ENCODE results near the gene GRIK4.

GRIK4 gene

DNA sequence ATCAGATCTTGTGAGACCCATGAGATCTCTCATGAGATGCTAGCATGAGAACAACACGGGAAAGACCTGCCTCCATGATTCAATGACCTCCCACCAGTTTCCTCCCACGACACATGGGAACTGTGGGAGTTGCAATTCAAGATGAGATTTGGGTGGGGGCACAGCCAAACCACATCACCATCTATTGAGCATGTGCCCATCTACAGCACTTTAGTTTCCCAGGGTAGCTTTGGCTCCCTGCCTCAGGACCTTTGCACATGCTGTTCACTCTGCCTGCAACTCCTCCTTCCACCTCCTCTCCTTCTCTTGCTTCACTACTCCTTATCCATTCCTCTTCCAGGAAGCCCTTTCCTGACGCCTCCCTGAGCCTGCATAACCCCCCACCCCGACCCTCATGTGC, 17.2 kb downstream of the GRIK4 start:
- DNase-seq = no peak

DNA sequence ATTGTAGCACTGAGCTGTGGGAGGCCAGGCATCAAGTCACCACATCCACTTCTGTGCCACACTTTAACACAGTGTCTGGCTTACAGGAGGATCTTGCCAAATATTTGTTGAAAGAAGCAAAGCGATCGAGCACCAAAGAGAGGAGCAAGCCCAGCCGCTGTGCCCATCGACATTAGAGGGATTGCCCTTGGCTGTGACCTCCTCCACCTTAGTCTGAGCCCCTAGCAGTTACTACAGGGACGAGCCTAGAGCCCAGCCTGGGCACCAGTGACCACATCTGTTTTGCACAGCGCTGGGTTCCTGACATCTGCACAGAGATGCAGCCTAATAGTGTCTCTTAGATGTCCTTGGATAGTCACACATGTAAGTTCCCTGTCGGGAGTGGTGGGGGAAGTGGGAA, 17.7 kb downstream of the GRIK4 start:
- DNase-seq = no peak

DNA sequence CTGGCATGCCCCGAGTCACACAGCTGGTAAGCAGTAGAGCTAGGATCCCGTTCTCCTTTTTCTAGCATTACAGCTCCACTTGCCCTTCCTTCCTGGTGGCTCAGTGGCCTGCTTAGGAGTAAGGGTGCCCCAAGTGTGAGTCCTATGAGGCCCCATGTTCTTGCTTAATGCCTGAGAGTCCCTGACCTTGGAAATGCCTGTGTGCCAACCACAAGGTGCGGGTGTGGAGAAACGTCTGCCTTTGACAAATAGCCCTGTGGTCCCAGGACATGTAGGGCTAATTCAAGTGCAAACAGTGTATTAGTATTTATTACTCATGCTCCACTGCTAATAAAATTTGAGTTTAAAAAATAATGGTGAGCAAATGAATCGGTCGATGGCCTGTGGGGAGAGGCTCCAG, 18.4 kb downstream of the GRIK4 start:
- no peak for DNase-seq

DNA sequence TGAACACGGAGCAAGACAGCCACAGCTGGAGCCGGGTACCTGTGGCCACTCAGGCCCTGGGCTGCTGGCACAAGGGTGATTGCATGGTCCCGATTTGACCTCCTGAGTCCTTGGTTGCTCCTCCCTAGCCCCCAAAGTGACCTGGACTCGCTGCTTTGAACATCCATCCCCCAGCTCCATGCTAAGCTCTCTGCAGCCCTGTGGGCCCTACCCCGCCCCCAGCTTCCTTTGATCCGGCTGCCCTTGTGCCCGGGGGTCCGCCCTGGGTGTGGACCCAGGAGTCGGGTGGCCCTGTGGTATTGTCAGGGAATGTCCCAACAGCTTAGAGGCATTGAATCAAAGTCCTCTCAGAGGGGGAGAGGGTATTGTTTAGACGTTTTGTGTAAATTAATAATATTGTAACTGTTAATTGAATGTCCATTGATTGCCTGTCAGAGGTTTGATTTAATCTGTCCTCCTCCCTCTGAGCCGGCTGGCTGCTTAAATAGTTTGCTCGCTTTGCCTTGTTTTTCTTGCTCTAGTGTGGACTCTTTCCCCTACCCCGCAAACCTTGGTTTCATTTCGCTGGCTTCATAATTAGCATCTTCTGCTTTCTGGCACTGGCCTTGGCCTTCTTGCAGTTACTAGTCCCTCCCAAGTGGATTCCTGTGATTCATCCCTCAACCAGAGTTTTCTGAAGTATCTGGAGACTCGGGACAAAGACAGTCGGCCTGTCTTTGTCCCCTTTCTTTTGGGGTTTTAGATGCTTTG, 20.7 kb downstream of the GRIK4 start:
- no peak for DNase-seq

DNA sequence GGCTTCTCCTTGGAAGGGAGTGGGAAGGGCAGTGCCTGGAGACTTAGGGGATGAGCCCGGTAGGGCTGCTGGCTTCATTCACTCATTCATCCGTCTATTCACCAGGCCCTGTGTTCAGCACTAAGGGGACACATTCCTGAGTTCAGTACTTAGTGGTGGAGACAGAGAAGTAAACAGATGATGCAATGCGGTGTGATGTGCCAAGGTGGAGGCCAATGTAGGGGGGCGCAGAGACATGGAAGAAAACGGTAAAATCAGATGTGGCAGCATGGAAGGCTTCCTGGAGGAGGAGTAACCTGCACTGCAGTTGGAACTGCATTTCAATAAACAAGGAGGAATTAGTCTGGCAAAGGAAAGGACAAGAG, 21.3 kb downstream of the GRIK4 start:
- no peak for DNase-seq

DNA sequence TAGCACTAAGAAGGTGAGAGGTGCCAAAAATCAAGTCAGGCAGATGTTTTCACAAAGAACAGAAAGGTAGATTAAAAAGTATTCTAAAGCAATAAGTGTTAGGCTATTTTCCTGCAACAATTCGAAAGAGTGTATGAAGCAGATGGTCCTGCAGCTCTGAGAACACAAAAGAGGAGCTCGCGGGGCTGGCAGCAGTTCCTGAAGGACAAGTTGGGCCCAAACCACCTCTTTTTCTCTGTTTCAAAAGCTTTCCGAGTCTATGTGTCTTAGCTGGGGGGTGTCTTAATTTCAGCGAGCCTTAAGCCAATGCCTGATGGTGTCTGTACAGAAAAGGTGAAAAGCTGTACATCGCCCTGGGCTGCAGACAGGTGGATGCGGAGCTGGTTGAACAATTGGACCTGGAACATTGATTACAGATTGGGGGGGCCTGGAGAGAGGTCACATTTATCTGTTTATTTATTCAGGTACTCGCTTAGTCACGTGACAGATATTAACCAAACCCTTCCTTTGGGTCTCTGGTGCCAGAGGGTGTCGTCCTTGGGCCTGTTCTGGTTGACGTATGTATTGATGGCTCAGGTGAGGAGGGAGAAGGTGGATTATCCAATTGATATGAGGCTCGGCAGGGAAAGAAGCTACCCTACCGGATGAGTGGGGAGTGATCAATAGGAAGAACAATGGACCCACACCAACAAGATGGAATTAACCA, 24.7 kb downstream of the GRIK4 start:
- DNase-seq = no peak

DNA sequence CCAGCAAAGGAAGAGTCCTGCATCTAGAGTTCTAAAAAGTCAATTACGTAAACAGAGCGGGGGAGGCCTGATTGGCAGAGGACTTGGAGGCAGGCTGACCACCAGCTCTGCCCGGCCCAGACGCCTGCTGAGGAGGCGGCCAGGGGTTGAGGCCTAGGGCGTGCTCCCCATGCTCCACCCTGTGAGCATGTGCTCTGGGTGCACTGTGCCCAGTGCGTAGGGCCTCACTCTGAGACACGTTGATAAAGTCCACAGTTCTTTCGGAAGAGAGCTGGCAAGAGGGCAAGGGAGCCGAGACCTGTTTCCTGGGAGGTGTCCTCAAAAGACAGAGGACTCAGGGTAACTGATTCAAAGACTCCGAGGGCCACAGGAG, 25.2 kb downstream of the GRIK4 start:
- DNase-seq = no peak

DNA sequence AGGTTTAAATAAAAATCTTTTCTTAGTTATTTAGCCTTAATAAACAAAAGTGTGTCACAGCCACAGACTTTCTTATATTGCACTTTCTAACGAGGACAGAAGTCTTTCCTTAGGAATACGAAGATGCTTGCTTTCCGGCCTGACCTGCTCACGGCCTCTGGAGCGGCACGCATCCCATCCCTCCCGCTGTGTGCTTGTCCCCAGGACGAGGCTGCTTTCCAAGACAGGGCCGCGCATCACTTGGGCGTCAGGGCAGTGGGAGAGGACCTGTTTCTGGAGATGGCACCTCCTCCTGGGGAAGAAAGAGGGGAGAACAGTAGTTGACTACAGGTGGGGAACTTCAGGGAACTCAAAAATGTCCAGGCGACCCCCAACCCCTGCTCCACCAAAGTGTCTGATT, 26.4 kb downstream of the GRIK4 start:
- DNase-seq = no peak

DNA sequence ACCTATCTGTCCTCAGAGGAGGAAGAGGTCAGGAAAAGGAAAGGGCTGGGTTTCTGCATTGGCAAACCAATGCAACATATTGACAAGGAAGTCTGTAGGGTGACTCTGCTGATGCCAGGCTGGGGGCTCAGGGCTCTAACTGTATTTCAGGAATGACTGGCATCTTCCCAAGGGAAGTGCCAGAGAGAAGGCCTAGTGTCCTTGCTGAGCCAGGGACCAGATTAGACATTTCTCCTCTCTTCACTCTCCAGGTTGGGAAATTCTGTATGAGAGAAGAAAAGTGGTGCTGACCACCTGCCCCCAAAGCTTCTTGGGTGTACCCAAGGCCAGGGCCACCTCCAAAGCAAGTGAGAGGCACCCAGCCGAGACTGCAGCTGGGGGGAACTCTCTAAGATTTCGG, 27.2 kb downstream of the GRIK4 start:
- no peak for DNase-seq

DNA sequence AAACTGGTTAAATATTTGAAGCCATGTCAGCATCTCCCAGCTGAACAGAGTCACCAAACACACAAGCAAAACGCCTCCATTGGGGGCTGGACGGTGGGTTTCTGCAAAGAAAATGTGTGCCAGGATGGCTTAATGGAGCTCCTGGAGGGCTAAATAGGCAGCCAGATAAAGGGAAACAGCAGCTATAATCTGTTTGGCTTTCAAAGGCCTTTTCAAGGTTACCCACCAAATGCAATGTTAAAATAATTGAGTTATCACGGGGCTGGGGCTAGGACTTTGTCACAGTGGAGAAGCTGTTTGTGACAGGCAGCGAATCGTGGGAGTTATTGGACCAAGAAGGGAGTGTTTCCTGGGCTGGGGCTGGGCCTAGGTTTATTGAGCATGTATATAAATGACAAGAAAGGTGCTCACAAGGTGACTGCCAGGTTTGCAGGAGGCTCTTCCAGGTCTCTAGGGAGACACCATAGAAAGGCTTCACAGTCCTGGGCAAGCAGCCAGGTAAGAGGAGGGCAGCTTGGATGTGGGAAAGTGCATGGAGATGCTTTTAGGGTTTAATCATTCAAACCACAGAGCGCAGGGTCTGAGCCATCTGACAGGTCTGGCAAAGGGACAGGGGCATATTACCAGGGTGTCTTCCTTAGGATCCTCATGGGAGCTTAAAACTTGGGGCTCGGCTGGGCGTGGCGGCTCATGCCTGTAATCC, 28.3 kb downstream of the GRIK4 start:
- no peak for DNase-seq

DNA sequence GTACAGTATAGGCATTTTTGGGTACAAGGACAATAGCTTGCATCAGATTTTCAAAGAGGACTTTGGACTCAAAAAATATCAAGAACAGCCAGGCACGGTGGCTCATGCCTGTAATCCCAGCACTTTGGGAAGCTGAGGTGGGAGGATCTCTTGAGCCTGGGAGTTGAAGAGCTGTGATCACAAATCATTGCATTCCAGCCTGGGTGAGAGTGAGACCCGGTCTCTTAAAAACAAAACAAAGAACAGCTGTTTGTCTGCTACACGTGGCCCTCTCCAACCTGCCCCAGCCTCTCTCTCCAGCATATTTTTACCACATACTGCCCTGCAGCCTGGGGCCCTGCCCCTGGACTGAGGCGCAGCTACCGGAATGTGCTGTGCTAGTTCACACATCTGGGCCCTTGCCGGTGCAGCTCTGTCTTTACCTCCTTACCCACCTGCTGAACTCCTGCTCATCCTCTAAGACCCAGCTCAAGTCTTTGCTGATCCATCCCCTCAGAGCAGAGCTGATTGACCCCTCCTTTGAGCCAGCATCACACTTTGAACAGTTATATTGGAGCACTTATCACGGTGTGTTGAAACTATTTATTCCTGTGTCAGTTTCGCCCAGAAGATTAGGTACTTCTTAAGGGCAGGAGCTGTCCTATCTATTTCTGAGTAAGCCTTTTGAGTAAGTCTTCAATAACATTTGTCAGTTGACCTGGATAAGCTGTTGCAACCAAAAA, 29.4 kb downstream of the GRIK4 start:
- DNase-seq = no peak

DNA sequence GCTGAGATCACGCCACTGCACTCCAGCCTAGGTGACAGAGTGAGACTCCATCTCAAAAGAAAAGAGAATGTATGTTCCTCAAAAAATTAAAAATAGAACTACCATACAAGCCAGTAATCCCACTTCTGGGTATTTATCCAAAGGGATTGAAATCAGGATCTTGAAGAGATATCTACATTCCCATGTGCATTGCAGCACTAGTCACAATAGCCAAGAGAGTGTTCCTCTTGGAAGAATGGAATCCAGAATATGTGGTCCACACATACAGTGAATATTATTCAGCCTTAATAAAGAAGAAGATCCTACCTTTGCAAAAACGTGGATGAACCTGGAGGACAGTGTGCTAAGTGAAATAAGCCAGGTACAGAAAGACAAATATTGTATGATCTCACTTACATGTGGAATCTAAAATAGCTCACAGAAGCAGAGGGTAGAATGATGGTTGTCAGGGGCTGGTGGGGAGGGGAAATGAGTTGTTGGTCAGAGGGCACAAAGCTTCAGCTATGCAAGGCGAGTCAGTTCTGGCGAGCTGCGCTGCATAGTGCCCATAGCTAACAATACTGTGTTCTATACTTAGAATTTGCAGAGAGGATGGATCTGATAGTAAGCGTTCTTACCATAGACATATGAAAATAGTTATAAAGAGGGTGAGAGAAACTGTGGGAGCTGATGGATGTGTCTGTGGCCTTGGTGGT, 32.1 kb downstream of the GRIK4 start:
- DNase-seq = no peak

DNA sequence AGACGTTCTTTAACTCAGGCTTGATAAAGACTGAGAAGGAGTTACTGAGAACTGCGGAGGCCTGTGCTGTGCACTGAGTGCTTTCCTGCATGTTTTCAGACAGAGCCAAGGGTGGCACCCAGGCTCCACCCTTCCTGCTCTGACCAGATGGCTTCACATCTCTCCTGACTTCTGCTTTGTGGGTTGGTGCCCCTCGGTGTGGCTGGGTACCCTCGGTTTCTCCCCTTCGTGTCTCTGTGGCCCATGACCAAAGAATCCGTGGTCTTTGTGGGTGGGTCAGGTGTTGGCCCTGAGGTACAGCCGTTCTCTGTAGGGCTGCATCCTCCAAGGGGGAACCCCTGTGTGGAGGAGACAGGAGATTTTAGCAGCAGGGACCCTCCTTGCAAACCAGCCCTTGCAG, 34.3 kb downstream of the GRIK4 start:
- no peak for DNase-seq

DNA sequence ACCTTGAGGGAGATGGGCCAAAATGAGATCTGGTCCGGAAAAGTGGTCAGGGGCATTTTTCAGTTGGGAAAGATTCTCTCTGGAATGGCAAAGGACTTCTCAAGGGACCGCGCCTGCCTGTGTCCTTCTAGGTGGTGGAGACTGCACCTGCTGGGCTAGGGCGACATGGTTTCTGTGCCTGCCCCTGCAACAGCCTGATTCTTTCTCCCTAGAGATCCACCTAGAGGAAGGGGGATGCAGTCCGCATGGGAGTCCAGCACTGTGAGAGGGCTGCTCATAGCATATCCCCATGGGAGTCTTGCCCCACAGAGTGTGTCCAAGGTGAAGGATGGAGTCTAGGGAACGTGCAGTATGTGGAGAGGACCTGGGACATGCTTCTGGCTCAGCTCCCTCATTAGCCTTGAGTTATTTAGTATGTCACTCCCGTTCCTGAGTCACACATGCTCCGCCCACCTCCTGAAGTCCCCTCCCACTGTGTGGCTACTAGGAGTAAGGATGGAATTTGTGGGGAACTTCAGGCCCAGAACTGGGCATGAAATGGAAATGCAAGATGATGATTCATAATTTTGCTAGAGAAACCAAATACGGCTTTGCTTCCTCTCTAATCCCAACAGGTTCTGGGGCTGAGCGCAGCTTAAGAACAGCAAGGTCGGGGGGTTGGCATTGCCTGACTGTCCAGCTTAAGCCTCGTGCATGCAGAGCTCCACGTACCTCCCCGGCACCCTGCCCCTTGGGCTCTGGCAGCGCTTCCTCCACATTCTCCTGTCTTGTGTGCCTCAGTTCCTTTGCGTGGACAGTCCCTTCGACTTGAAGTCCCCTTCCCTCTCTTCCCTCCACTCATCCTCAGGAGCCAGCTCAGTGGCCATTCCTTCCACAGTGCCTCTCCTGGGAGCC, 35.0 kb downstream of the GRIK4 start:
- no peak for DNase-seq

DNA sequence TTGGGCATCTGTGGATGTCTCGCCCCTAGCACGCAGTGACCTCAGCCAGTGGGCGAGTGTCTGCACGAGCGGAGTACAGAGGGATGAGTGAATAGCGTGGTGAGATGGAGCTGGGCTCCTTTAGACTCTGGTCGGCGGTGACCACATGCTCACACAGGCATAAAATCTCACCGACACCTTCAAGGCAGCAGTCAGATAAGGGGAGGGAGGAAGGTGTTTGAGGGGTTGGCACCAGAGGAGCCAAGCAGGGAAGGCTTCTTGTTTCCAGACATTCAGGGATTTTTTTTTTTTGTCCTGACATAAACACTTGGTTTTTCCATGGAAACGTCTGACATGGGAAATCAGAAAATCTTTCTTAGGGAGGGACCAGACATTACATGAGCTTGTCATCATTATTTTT, 35.8 kb downstream of the GRIK4 start:
- DNase-seq = no peak

DNA sequence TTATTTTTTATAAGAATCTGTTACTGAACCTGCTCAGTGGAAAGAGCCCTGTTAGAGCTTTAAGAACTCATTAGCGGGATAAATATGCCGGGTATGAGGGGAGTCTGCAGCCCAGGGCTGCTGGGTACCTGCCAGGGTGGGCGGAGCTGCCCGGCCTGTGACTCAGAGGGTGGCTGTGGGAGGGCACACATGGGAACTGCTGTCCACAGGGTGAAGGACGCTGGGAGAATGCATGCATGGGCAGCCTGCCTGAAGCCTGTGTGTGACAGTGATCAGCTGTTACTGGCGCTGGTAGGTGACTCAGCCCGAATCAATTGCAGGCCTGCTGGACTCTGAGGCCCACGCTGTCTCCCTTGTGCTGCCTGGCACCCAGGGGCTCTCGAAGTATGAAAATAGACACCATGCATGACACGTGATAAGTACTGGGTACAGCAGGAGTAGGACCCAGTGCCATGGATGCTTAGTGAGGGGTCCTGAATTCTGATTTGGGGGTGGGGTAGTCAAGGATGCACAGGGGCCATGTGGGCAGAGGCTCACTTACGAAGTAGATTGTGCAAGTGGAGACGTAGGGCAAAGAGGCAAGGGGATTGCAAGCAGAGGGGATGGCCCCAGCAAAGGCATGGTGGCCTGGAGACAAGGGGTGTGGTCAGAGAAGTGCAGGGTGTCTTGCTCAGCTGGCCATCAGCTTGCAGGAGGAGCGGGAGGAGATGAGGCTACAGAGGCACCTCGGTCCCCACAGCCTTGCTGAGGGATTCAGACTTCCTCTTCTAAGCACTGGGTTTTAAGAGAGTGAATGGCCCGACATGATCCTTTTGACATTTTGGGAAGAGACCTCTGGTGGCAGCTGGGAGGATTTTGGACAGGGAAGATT, 36.5 kb downstream of the GRIK4 start:
- no peak for DNase-seq

DNA sequence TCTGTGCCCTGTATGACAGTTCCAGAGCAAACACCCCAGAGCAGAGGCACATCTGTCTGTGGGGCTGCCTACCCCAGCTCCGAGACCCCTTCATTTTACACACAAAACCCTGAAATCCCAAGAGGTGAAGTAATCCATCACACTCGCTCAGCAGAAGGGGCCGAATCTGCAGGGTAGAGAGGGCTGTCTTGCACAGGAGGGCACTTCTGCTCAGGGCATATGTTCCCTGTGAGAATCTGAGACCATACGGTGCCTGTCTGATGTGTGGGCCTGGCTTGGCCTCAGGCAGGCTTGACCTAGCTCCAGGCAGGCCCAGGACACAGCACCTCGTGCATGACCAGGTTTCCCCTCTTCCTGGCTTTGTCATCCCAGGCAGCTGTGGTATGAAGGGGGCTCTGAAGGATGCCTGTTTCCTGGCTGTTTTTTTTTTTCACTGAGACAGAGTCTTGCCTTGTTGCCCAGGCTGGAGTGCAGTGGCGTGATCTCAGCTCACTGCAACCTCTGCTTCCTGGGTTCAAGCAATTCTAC, 37.2 kb downstream of the GRIK4 start:
- DNase-seq = no peak

DNA sequence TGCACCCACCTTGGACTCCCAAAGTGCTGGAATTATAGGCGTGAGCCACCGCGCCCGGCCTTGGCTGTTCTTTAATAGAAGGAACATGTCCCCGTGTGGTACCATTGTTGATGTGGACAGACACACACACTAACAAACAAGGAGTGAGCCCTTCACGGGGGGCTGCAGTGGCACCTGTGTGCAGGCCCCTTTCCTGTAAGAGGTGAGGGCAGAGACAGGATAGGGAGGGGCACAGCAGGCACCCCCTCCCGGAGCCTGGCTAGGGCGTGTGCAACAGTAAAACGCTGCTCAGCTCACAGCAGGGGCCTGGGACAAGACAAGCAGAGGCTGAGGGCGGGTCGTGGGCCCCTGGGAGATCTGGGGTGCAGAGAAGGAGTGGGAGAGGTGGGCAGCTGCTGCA, 37.8 kb downstream of the GRIK4 start:
- no peak for DNase-seq

DNA sequence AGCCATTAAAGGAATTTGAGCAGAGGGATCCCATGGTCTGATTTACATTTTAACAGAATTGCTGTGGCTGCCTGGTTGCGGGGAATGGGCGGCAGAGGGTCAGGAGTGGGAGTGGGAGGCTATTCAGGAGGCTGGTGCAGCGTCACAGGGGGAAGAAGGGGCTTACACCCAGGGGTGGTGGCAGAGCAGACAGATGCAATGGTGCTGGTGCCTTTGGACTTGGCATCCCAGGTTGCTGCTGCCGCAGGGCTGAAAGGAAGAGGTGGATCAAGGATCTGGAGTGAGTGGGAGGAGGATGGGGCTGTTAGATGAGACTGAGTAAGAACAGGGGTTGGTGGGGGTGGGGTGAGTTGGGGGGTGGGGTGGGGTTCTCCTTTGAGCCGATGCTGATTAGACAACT, 38.5 kb downstream of the GRIK4 start:
- no peak for DNase-seq

DNA sequence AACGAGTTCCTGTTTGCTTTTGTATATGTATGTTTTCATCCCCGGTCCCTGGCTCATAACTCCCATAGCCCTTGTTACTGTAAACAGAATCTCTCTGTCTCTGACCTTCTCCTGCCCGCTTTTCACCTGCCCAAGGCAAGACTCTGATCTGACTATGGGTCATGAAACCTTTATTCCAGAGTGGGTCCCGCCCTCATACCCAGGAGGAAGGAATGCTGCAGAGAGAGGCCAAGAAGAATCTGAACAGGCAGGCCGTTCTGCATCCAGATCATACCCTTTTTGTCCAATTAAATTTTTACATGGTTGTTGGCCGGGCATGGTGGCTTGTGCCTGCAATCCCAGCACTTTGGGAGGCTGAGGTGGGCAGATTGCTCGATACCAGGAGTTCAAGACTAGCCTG, 39.6 kb downstream of the GRIK4 start:
- DNase-seq = no peak
